GM23338 (cell line): ENCODE results near the gene MEIOB. TPM values are rescaled to one million over a fixed set of nuclear protein-coding genes. Genes with fewer than 3 reads are reported as not detected.

ENCODE experiments used
- ATAC-seq: fragments of 200-7000 bp; cut with Tn5 transposase; 3 replicates; pipeline ENCODE4 v1.9.1; 2020
- DNase-seq: peaks from one replicate; pipeline ENCODE4 v3.0.0-alpha.2; 2015; ENCODE audit warnings: low spot score
- H2AFZ ChIP-seq: fragments of 200-600 bp; sonication (generic); 2 replicates; pipeline ENCODE4 v1.8.0; 2016; ENCODE audit warnings: antibody characterized with exemption, mild to moderate bottlenecking, moderate library complexity
- H3F3A ChIP-seq: fragments of 200-600 bp; sonication (generic); replicated peaks from 2 replicates; pipeline ENCODE4 v1.8.0; 2017; ENCODE audit warnings: antibody characterized with exemption, mixed run types, low read depth
- H3K27ac ChIP-seq: fragments of 200-600 bp; sonication (generic); 2 replicates; pipeline ENCODE4 v1.6.1; 2016; ENCODE audit warnings: low read depth
- H3K27me3 ChIP-seq: fragments of 200-600 bp; sonication (generic); 2 replicates; pipeline ENCODE4 v1.8.0; 2016; ENCODE audit warnings: mild to moderate bottlenecking, mixed run types, moderate library complexity; ENCODE audit not compliant: insufficient read depth
- H3K36me3 ChIP-seq: fragments of 200-600 bp; sonication (generic); 2 replicates; pipeline ENCODE4 v1.8.0; 2016; ENCODE audit warnings: mild to moderate bottlenecking; ENCODE audit not compliant: insufficient read depth
- H3K4me1 ChIP-seq: fragments of 200-600 bp; sonication (generic); 2 replicates; pipeline ENCODE4 v1.8.0; 2016; ENCODE audit warnings: mild to moderate bottlenecking, moderate library complexity; ENCODE audit not compliant: insufficient read depth
- H3K4me2 ChIP-seq: fragments of 200-600 bp; sonication (generic); 2 replicates; pipeline ENCODE4 v1.7.1; 2017; ENCODE audit warnings: mixed run types
- H3K4me3 ChIP-seq: fragments of 200-600 bp; sonication (generic); 2 replicates; pipeline ENCODE4 v1.6.1; 2016; ENCODE audit warnings: mixed run types
- H3K79me2 ChIP-seq: fragments of 200-600 bp; sonication (generic); replicated peaks from 2 replicates; pipeline ENCODE4 v1.8.0; 2017; ENCODE audit warnings: mild to moderate bottlenecking; ENCODE audit not compliant: insufficient read depth
- H3K9me2 ChIP-seq: fragments of 200-600 bp; sonication (generic); 2 replicates; pipeline ENCODE4 v1.8.0; 2017; ENCODE audit not compliant: insufficient read depth
- H4K20me1 ChIP-seq: fragments of 200-600 bp; sonication (generic); replicated peaks from 2 replicates; pipeline ENCODE4 v1.8.0; 2017; ENCODE audit warnings: mild to moderate bottlenecking; ENCODE audit not compliant: insufficient read depth
- H3K27ac Mint-ChIP-seq: 2 replicates; pipeline ENCODE4 v1.8.0; 2020; ENCODE audit warnings: inconsistent platforms, mild to moderate bottlenecking, moderate library complexity, mixed read lengths
- H3K27me3 Mint-ChIP-seq: 3 replicates; pipeline ENCODE4 v1.8.0; 2022; ENCODE audit warnings: low read depth, mild to moderate bottlenecking, moderate library complexity, mixed read lengths, inconsistent platforms; ENCODE audit not compliant: insufficient read depth, poor library complexity
- H3K36me3 Mint-ChIP-seq: 3 replicates; pipeline ENCODE4 v1.8.0; 2021; ENCODE audit warnings: low read depth, mild to moderate bottlenecking, inconsistent platforms, moderate library complexity, mixed read lengths
- H3K4me1 Mint-ChIP-seq: 3 replicates; pipeline ENCODE4 v1.8.0; 2020; ENCODE audit warnings: mild to moderate bottlenecking, inconsistent platforms, mixed read lengths
- H3K4me3 Mint-ChIP-seq: 3 replicates; pipeline ENCODE4 v1.8.0; 2021; ENCODE audit warnings: moderate library complexity, mild to moderate bottlenecking, inconsistent platforms, mixed read lengths
- H3K9me3 Mint-ChIP-seq: 3 replicates; pipeline ENCODE4 v1.8.0; 2020; ENCODE audit warnings: moderate library complexity, mild to moderate bottlenecking, inconsistent platforms, mixed read lengths
- EZH2 ChIP-seq: fragments of 200-600 bp; sonication (generic); IDR thresholded peaks from one replicate; pipeline ENCODE4 v1.8.0; 2017; ENCODE audit warnings: antibody characterized with exemption, mild to moderate bottlenecking, low read depth; ENCODE audit not compliant: unreplicated experiment
- POLR2AphosphoS5 ChIP-seq: IDR thresholded peaks from 2 replicates; pipeline ENCODE4 v1.6.1; 2016; ENCODE audit warnings: antibody characterized with exemption, low read depth
- ZNF462 ChIP-seq: fragments of 250-450 bp; sonication (Bioruptor Pico); IDR thresholded peaks from 2 replicates; pipeline ENCODE4 v1.5.0; 2020; ENCODE audit warnings: mild to moderate bottlenecking, moderate library complexity
- polyA plus RNA-seq: library from polyadenylated mRNA; unstranded; fragments of >200 nt; fragmentation: Nextera tagmentation; extraction: Ambion mirVana; gene quantifications from 2 replicates; pipeline ENCODE4 v1.2.1, GENCODE V29; 2016
- total RNA-seq: library from RNA; depleted of rRNA; stranded (reverse); fragments of >200 nt; shearing (Covaris generic); gene quantifications from 2 replicates; pipeline ENCODE4 v1.2.3, GENCODE V29; 2014

The MEIOB gene
- total and polyA plus RNA-seq, 2 experiments from 2014 or later = 7.3 to 8.7 TPM

DNA sequence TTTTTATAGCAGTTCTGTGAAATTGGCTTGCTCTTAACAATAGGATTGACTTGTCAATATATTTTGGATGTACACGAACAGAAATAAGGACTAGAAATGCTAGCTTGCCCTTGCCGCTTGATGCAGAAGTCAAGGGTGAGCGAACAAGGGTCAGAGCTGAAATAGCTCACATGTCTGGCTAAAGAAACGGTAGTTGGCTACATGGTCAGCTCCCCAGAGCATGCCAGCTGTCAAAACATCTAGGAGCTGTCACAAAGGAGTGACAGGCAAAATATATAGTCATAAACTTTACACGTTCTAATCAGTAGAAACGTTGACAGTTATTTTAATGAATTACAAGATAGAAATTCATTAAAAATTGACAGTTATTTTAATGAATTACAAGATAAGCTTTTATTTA, 2.9 kb upstream of the MEIOB start (continued):
- TF ChIP-seq ZNF462 (CRISPR knock-in tag) (no peak), POLR2AphosphoS5 (no peak)

GRCh38 chr16:1870365-1871082, 1.4 kb downstream of the MEIOB start:
- H3K27ac ChIP-seq = no peak overlapping the region
- Mint-ChIP-seq H3K27me3 (peaks cover 21% of the 10 kb centered on the region), H3K9me3 (peaks cover 3% of the 10 kb centered on the region; the same call in 1 of the 3 replicates), H3K4me1 (0 out of 3 replicates have a peak, but pooled peaks cover 2% of the 10 kb centered on the region), H3K36me3 (no peaks in the 10 kb centered on the region), H3K27ac (no peak overlapping the region), H3K4me3 (no peak overlapping the region)
- peaks cover 26% of the 10 kb centered on the region for H3K27me3 ChIP-seq
- no peaks in the 10 kb centered on the region for H4K20me1 ChIP-seq
- no peak overlapping the region for H3K4me2 ChIP-seq
- no peak for TF ChIP-seq EZH2
- no peaks in the 10 kb centered on the region for H3K79me2 ChIP-seq
- DNase-seq (no peak), ATAC-seq (no peak)
- H2AFZ ChIP-seq = no peak overlapping the region
- H3K36me3 ChIP-seq = no peaks in the 10 kb centered on the region
- H3K4me1 ChIP-seq = no peaks in the 10 kb centered on the region
- H3K4me3 ChIP-seq = no peak overlapping the region
- no peaks in the 10 kb centered on the region for H3K9me2 ChIP-seq
- no peaks in the 10 kb centered on the region for H3F3A ChIP-seq
